HG03135 (cell line): Measurements from ENCODE around the gene TAB2.
"Not testable (repeated sequence)": the region's sequence is repeated elsewhere in the genome, so short reads cannot be mapped to it uniquely, and the experiment has no call there.

Source experiments
- ATAC-seq: cut with Tn5 transposase; IDR thresholded peaks from one replicate; pipeline ENCODE4 v1.9.1; 2021; ENCODE audit warnings: mild to moderate bottlenecking, moderate library complexity; ENCODE audit not compliant: unreplicated experiment

Gene TAB2

DNA sequence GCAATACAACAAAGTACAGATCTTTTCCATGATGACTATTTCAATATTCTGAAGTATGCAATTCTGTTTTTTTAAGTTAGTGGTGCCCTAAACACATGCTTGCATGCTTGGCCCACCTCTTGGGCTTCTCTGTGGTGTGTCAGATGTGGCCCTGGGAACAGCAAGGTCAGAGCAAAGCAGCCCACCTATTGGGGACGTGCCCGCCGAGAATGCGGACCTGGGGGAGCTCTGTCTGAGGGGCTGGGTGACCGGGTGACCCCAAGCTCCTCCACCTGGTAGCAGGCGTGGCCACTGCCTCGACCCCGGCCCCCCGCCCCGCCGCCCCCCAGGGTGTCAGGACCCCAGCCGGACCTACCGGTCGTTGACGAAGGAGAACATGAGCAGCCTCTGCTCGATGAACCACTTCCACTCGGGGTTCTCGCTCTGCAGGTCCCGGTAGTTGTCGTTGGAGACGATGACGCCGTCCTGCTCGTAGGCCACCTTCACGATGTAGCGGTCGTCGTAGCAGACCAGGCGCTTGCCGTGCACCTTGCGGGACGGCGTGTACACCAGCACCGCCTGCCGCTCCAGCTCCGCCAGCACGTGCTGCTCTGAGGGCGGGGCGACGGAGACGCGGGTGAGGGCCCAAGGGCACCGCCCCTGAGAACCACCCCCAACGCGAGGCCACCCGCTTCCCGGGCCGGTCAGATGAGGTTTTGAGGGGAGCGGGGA is 139.0 kb downstream of the TAB2 start:
- no peak for ATAC-seq

DNA sequence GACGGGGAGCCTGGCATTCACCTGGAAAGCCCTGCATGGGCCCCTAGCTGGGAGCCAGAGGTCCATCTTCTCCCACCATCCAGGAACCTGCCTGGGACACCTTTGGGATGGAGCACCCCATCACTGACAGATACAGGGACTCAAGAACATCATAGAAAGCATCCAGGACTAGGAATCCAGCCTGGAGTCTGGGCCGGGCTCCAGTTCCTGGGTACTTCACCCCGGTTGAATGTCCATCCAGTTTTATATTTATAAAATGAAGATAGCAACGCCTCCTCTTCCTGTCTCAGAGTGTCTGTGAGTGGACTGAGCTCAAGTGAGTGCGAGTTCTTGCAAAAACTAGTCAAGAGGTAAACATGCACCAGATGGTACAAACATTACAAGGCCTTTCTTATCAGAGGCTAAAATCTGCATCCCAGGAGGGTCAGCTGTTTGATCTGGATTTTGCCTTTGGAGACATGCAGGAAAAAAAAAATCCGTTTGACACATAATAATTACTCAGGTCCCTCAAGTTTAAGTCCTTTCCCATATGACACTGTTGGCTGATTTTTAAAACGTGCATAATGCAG is 139.9 kb downstream of the TAB2 start:
- no peak for ATAC-seq

DNA sequence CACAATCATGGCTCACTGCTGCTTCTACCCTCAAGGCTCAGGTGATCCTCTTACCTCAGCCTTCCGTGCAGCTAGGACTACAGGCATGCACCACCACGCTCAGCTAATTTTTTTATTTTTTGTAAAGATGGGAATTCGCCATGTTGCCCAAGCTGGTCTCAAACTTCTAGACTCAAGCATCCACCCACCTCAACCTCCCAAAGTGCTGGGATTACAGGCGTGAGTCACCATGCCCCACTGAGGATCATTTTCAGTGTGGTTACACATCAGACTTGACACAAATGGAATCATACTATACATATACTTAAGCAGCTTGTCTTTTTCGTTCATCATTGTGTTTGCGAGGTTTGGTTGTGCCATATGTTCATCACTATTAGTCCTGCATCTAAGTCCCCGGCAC is 140.7 kb downstream of the TAB2 start:
- no peak for ATAC-seq

DNA sequence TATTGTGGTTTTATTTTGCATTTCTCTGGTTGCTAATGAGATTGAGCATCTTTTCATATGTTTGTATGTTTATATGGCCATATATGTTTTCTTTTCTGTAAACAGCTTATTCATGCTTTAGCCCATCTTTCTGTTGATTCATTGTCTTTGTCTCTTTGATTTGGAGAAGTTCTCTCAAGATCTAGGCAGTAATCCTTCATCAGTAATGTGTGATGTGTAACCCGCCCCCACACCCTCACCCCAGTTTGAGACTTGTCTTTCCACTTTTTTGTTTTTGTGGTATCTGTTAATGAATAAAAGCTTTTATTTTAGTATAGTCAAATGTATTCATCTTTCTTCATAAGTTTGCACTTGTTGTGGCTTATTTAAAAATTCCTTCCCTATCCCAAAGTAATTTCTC is 141.3 kb downstream of the TAB2 start:
- no peak for ATAC-seq

DNA sequence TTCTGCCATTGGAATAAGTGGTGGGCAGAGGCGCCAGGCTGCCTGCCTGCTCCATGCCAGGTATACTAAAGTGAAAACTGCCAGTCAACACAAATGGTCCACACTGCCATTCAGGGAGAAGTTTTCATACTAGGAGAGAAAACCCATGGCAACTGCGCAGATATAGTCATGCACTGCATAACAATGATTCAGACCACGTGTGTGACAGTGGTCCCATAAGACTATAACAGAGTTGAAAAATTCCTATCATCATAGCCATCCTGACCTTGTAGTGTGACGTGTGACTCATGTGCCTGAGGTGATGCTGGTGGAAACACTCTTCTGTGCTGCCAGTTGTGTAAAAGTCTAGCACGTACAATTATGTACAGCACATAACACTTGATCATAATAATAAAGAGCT is 142.2 kb downstream of the TAB2 start:
- ATAC-seq = no peak

DNA sequence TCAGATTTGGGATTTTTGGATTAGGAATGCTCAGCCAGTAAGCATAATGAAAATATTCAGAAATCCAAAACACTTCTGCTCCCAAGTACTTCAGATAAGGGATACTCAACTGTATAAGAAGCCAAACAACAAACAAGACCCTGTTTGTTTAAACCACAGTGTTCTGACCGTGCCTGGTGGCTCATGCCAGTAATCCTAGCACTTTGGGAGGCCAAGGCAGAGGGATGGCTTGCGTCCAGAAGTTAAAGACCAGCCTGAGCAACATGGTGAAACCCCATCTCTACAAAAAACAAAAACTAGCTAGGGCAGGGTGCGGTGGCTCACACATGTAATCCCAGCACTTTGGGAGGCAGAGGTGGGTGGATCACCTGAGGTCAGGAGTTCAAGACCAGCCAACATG is 142.7 kb downstream of the TAB2 start:
- ATAC-seq = not testable (repeated sequence)
